Measurements from ENCODE around the gene LRMDA. TPM values are rescaled to one million over a fixed set of nuclear protein-coding genes. Genes with fewer than 3 reads are reported as not detected.

Gene LRMDA
- total RNA-seq, 1 experiment from 2014 or later = 1.2 TPM

DNA sequence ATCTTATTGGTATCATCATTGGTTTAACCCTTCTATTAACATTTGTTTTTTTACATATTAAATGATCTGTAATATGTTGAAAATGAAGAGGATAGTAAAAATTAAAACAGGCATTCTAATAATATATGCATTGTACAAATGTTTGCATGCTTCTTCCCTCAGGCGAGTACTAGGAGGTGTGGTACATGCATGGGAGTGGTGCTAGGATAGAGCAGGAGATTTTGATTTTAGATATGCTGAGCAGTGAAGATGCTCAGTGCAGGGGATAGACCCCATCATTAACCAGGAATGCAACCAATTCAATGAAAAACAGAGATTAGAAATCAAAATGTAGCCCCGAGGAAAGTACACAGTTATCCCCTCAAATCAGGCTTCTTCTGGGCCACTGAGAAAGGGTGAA, 916.4 kb downstream of the LRMDA start:
- CTCF ChIA-PET = no interaction called here
- Histone ChIP-seq H2AFZ (ENCODE audit: low read length) (no peak overlapping the region), H3F3A (ENCODE audit: low read length, unreplicated experiment) (no peaks in the 10 kb centered on the region), H3K4me1 (ENCODE audit: insufficient read depth, low read length) (peaks cover 13% of the 10 kb centered on the region), H3K27ac (ENCODE audit: low read length) (no peak overlapping the region), H3K9me2 (replicated peaks; ENCODE audit: low read length) (0 out of 2 replicates have a peak, but pooled peaks cover 4% of the 10 kb centered on the region), H3K36me3 (ENCODE audit: low read depth, low read length) (no peaks in the 10 kb centered on the region), H3K9me3 (ENCODE audit: low read length) (no peaks in the 10 kb centered on the region), H3K79me2 (ENCODE audit: low read length) (no peaks in the 10 kb centered on the region), H3K4me3 (ENCODE audit: low read length) (no peak overlapping the region), H3K9ac (ENCODE audit: low read length) (no peak overlapping the region), H3K4me2 (ENCODE audit: low read length) (no peak overlapping the region), H3K27me3 (ENCODE audit: low read length) (no peaks in the 10 kb centered on the region), H4K20me1 (ENCODE audit: low read length) (no peaks in the 10 kb centered on the region)
- no peak for ATAC-seq
- intact Hi-C loops (cut with micrococcal nuclease) = no loop called here
- no peak for DNase-seq
- no TSS peak for BruUV-seq (replicated peaks)
- POLR2A ChIA-PET (ENCODE audit: unreplicated experiment) = no interaction called here
- TF ChIP-seq EZH2phosphoT487 (IDR thresholded peaks at IDR 0.05; ENCODE audit: borderline replicate concordance, low read length) = no peak

DNA sequence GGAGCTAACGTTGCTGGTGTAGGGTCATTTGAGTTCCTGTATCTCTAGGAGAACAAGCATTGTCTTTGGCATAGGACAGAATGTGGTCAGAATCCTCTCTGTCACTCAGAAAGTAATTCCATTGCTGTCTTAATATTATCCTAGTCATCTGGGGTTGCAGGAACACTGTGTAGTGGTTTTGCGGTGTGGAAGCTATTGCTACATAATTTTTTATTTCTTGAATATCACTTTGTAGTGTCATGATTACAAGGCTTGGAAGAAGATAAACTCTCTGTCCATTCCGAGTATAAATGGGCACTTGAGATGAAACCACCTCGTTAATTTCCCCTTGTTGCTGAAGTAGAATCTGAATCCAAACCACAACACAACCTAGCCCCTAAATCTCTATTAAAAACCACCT, 919.2 kb downstream of the LRMDA start:
- intact Hi-C loops (cut with micrococcal nuclease) = no loop called here
- H4K20me1 ChIP-seq (ENCODE audit: low read length) = no peaks in the 10 kb centered on the region

DNA sequence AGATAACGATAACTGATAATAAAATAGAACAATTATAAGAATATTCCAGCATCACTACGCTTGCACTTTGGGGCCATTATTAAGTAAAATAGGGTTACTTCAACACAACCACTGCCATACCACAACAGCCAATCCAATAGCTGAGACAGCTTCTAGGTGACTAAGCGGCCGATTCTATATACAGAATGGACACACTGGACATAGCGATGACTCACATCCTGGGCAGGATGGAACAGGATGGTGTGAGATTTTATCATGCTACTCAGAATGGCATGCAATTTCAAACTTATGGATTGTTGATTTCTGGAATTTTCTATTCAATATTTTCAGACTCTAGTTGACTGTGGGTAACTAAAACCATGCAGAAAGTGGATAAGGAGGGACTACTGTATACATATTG, 920.9 kb downstream of the LRMDA start:
- H3K27me3 ChIP-seq (ENCODE audit: low read length) = no peaks in the 10 kb centered on the region
- no peaks in the 10 kb centered on the region for H3F3A ChIP-seq (ENCODE audit: low read length, unreplicated experiment)
- BruUV-seq (replicated peaks) = no TSS peak
- ChIA-PET POLR2A (ENCODE audit: unreplicated experiment) (interaction anchor here (0.6 kb wide), 2 partner anchors 35 to 552 kb away, joined by 3 read pairs; no protein-coding TSS in a partner anchor), CTCF (interaction anchor here (0.6 kb wide), 1 partner anchor 26 kb away, joined by 3 read pairs; no protein-coding TSS in a partner anchor)
- intact Hi-C loops (cut with micrococcal nuclease) = loop anchor here (1.0 kb wide), 2 partner anchors 15 to 22 kb away; no protein-coding TSS in a partner anchor
- H3K4me1 ChIP-seq (ENCODE audit: insufficient read depth, low read length) = peaks cover 23% of the 10 kb centered on the region
- peak; percentile 100 for DNase-seq
- ATAC-seq = peak; percentile 100
- no peaks in the 10 kb centered on the region for H3K9me3 ChIP-seq (ENCODE audit: low read length)
- peak overlapping the region; percentile 59 for H3K27ac ChIP-seq (ENCODE audit: low read length)
- peak overlapping the region; percentile 30 for H3K9ac ChIP-seq (ENCODE audit: low read length)
- TF ChIP-seq, protein P1, sequence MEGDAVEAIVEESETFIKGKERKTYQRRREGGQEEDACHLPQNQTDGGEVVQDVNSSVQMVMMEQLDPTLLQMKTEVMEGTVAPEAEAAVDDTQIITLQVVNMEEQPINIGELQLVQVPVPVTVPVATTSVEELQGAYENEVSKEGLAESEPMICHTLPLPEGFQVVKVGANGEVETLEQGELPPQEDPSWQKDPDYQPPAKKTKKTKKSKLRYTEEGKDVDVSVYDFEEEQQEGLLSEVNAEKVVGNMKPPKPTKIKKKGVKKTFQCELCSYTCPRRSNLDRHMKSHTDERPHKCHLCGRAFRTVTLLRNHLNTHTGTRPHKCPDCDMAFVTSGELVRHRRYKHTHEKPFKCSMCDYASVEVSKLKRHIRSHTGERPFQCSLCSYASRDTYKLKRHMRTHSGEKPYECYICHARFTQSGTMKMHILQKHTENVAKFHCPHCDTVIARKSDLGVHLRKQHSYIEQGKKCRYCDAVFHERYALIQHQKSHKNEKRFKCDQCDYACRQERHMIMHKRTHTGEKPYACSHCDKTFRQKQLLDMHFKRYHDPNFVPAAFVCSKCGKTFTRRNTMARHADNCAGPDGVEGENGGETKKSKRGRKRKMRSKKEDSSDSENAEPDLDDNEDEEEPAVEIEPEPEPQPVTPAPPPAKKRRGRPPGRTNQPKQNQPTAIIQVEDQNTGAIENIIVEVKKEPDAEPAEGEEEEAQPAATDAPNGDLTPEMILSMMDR (conservative IDR thresholded peaks at IDR 0.05; ENCODE audit: low read depth, low read length) = no peak
- TF ChIP-seq EZH2 (IDR thresholded peaks at IDR 0.05; ENCODE audit: low read length, unreplicated experiment) (no peak), EZH2phosphoT487 (IDR thresholded peaks at IDR 0.05; ENCODE audit: borderline replicate concordance, low read length) (no peak)
- no peaks in the 10 kb centered on the region for H4K20me1 ChIP-seq (ENCODE audit: low read length)
- 0 out of 2 replicates have a peak, but pooled peaks cover 4% of the 10 kb centered on the region for H3K9me2 ChIP-seq (replicated peaks; ENCODE audit: low read length)
- H3K36me3 ChIP-seq (ENCODE audit: low read depth, low read length) = no peaks in the 10 kb centered on the region
- H2AFZ ChIP-seq (ENCODE audit: low read length) = peak overlapping the region; percentile 1; the same call in 1 of the 2 replicates
- H3K4me3 ChIP-seq (ENCODE audit: low read length) = no peak overlapping the region
- H3K4me2 ChIP-seq (ENCODE audit: low read length) = peak overlapping the region; percentile 5
- no peaks in the 10 kb centered on the region for H3K79me2 ChIP-seq (ENCODE audit: low read length)

More for the DNA sequence above, 919.2 kb downstream of the LRMDA start:
- ChIA-PET CTCF (no interaction called here), POLR2A (ENCODE audit: unreplicated experiment) (no interaction called here)
- H3K9me3 ChIP-seq (ENCODE audit: low read length) = no peaks in the 10 kb centered on the region
- no peak overlapping the region for H2AFZ ChIP-seq (ENCODE audit: low read length)
- H3K9ac ChIP-seq (ENCODE audit: low read length) = no peak overlapping the region
- no peak for TF ChIP-seq EZH2 (IDR thresholded peaks at IDR 0.05; ENCODE audit: low read length, unreplicated experiment)
- TF ChIP-seq EZH2phosphoT487 (IDR thresholded peaks at IDR 0.05; ENCODE audit: borderline replicate concordance, low read length) = no peak
- H3K79me2 ChIP-seq (ENCODE audit: low read length) = no peaks in the 10 kb centered on the region
- no peak overlapping the region for H3K4me3 ChIP-seq (ENCODE audit: low read length)
- H3K27me3 ChIP-seq (ENCODE audit: low read length) = no peaks in the 10 kb centered on the region
- H3K4me2 ChIP-seq (ENCODE audit: low read length) = no peak overlapping the region
- H3K27ac ChIP-seq (ENCODE audit: low read length) = no peak overlapping the region
- ATAC-seq (no peak), DNase-seq (no peak)
- H3K36me3 ChIP-seq (ENCODE audit: low read depth, low read length) = no peaks in the 10 kb centered on the region
- 0 out of 2 replicates have a peak, but pooled peaks cover 4% of the 10 kb centered on the region for H3K9me2 ChIP-seq (replicated peaks; ENCODE audit: low read length)
- no TSS peak for BruUV-seq (replicated peaks)
- H3F3A ChIP-seq (ENCODE audit: low read length, unreplicated experiment) = no peaks in the 10 kb centered on the region
- H3K4me1 ChIP-seq (ENCODE audit: insufficient read depth, low read length) = peaks cover 23% of the 10 kb centered on the region
